ENCODE data around the gene HEXB.

GRCh38 chr5:74765929-74766328 is 80.9 kb downstream of the HEXB start:
- TF ChIP-seq, protein P1, sequence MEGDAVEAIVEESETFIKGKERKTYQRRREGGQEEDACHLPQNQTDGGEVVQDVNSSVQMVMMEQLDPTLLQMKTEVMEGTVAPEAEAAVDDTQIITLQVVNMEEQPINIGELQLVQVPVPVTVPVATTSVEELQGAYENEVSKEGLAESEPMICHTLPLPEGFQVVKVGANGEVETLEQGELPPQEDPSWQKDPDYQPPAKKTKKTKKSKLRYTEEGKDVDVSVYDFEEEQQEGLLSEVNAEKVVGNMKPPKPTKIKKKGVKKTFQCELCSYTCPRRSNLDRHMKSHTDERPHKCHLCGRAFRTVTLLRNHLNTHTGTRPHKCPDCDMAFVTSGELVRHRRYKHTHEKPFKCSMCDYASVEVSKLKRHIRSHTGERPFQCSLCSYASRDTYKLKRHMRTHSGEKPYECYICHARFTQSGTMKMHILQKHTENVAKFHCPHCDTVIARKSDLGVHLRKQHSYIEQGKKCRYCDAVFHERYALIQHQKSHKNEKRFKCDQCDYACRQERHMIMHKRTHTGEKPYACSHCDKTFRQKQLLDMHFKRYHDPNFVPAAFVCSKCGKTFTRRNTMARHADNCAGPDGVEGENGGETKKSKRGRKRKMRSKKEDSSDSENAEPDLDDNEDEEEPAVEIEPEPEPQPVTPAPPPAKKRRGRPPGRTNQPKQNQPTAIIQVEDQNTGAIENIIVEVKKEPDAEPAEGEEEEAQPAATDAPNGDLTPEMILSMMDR (IDR thresholded peaks at IDR 0.05), result no peak
- no peak for TF ChIP-seq POLR2A (IDR thresholded peaks at IDR 0.05)
